Stimulated activated CD8-positive, alpha-beta memory T cell treated with anti-CD3 and anti-CD28 coated beads, Interleukin-4, amount 100 ng/mL, for 1 hour (primary cell): ENCODE measurements around the gene HPCAL1.

ENCODE experiments used
- DNase-seq, 2 donors: peaks; one replicate each; pipeline ENCODE4 v3.0.0-alpha.2; 2020; ENCODE audit warnings: low read depth in 2 of 2, low spot score in 1 of 2

The HPCAL1 gene

DNA sequence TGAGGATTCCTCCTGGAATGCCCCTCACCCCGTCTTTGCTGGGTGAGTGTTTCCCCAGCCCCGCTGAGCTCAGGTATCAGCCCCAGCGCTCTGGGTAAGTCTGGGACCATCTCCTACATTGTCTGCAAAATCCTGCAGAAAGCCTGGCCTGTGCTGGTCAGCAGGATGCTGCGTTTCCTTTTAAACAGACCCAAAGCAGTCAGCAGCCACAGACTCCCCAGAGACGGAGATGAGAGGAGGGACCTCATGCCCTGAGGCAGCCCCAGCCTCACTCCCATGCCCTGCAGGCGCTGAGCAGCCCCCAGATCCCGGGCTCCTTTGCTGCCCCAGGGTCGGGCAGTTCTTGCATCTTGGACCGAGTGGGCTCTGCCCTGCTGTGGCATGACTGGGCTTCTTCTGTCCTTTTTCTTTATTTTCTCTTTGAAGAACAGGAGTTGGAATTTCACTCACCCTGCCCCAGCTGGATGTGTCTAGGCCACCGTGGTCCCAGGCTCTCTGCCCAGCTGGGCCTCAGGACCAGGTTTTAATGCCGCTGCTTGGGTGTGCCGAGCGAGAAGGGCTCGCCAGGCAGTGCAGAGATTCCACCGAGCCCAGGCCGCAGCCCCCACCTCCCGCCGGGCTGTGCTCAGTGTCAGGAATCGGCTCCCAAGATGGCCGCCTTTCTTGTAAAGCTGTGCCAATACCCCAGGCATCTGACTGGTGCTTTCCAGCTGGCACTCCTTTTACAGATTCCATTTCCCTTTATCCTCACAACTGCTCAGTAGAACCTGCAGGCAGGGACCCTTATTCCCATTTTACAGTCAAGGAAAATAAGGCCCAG, 101.8 kb downstream of the HPCAL1 start:
- no peak for DNase-seq

DNA sequence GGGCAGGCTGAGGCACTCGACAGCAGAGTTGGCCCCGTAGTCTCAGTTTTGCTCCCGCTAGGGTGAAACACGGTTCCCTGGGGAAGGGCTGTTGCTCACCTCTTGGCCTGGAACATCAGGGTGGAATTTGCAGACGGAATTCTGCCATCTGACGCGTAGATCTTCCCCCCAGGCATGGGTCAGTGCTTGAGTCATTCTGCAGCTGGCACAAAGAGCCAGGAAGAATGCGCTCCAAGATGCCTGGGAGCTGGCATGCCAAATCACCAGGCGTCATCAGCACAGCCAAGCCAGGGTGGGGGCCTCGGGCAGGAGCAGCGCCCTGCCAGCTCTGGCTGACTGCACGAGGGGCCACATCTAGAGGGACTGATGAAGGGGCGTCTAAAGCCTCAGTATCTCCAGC, 102.7 kb downstream of the HPCAL1 start:
- DNase-seq, result no peak

- DNase-seq, result no peak
Observed at GRCh38 chr2:10406016-10406415, 103.3 kb downstream of the HPCAL1 start.

DNA sequence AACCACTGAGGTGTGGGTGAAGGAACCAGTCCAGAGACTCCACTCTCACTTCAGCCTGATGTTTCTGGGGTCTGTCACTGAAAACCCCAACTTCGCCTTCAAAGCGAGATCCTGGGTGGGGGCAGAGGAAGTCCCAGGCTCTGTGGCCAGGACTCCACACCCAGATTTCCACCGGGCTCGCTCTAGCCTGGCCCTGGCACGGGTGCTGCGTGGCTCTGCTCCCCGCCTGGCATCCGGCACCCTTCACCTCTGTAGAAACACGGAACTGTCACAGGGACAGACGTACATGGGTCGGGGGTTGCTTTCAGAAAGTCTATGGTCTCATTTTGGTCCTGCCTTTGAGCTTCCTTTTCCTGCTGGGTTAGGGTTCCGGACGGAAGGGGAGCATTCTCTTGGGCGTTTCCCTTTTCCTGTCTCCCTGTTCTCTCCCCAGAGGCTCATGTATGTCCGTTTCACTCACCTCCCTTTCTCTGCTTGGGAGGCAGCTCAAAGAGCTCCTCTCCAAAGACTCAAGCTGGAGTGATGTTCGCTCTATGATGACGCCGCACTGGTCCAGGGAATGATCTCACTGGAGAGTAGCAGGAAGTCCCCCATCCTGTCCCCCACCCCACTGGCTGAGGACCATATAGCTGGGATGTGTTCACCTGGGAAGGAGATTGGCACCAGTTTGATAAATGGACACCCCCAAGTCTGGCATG, 103.9 kb downstream of the HPCAL1 start:
- DNase-seq, result no peak

- DNase-seq, result no peak
Observed at GRCh38 chr2:10407432-10407831, 104.7 kb downstream of the HPCAL1 start.

DNA sequence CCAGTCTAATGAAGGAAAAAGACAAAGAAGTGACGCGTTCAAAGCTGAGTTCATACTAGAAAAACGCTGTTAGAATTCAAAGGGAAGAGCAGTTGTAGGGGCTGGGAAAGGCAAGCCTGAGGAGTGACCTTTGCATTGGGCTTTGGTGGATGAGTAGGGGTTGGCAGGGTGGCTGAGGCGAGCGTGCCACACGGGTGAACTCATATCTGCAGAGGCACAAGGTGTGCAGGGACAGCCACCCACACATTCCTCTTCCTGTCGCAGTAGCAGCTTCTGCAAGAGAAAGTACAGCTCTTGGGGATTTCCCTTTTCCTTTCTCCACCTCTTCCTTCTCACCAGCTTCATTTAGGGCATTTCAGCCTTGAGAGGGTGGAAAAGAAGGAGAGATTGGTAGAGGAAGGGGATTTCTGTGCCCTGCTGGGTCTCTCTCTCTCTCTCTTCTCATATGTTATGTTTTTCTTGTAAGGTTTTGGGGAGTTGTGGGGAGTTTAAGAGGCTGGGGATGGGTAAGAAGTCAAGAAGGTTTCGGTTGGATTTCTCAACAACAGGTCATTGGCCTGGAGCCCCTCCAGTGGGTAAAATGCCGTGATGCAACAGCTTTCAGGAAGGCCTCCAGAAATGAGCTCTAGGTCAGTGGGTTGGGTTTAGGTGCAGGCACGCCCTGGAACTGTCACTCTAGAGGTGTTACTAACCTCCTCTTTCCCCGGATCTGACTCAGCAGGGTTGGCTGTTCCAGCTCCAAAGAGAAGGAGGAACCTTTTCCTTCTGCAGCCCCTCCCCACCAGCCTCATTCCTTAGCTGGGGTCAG, 105.3 kb downstream of the HPCAL1 start:
- peak; percentile 14 to 18 for DNase-seq

DNA sequence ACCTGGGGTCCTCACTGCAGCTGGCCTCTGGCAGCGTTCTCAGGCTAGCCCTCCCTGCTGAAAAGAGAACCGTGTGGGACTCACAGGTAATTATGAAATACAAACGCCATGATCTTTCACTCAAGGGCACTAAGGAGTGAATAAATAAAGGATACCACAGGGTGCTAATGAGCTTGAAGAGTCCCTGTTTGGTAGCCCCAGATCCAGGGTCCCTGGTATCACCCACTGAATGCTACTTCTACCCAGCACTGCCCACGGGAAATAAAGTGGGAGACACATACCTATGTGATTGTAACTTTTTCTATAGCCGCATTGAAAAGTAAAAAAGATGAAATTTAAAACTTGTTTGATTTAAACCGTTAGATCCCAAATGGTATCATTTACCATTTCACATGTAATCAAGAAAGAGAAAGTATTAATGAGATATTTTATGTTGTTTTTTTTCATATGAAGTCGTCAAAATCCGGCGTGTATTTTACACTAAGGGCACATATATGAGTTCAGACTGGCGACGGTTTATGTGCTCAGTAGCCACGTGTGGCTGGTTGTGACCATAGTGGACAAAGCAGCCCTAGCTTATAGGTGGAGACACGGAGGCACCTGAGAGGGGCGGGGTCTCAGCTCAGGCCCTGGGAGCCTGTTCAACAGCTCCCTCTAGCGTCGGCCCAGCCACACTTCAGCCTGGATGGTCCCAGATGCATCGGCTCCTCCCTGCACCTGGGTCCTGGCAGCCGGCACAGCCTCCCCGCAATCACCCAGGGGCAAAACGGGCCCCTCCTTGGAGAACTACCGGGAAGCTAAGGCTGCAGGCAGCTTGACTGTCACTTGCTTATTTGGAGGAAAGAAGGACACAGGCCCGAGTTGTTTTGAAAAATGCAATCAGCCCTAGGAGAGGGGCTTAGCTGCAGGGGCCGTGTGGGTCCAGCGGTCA, 106.2 kb downstream of the HPCAL1 start:
- DNase-seq, result peak; percentile 51 to 68

GRCh38 chr2:10410001-10410822, 107.5 kb downstream of the HPCAL1 start:
- DNase-seq, result no peak

GRCh38 chr2:10410823-10411437, 108.2 kb downstream of the HPCAL1 start:
- DNase-seq, result no peak

DNA sequence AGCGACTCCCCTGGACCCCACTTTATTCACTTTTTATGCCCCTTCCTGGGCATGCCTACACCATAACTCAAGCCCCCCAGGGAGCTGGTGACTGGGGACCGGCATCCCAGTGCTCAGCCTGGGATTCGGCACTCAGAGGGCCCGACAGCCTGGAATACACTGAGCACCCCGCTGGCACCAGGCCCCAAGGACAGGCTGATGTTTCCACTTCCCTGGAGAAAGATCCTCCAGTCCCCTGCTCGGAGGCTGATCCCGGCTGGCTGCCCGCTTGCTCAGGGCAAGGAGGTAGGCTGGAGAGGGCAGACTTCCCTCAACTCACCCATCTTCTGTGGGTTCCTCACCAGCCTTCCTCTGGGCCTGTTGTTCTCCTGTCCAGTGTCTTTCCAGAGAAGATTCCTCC, 108.9 kb downstream of the HPCAL1 start:
- DNase-seq, result no peak

DNA sequence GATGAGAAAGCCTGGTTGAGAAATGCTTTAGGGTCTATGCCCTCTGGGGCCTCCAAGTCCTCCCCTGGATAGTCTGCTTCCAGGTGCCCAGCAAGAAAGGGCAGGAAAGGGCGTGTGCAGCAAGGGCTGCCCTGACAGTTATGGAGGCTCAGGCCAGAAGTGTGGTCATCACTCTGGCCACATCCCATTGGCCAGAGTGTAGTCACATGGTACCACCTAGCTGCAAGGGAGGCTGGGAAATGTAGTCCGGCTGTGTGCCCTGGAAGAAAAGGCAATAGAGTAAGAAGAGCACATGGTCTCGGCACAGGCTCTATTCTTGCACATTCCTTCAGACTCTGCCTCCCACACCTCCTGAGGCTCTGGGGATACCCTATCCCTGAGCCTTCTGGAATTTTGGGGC, 109.7 kb downstream of the HPCAL1 start:
- no peak for DNase-seq

DNA sequence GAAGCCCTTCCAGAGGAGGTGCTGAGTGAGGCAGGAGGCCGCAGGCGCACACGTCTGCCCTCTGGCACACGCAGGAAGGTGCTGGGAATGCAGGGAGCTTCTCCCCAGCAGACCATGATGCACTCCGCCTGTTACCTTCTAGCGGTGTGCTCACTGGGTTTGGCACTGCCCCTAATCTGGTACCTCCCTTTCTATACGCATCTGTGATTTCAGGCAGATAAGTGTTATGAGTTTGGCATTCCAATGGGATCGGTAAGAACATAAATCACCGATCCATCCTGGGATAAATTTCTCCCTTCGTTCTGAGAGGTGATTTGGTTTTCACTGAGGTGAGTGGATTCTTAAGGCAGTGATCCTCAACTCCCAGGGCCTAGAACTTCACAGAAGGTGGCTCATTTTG, 110.8 kb downstream of the HPCAL1 start:
- no peak for DNase-seq

DNA sequence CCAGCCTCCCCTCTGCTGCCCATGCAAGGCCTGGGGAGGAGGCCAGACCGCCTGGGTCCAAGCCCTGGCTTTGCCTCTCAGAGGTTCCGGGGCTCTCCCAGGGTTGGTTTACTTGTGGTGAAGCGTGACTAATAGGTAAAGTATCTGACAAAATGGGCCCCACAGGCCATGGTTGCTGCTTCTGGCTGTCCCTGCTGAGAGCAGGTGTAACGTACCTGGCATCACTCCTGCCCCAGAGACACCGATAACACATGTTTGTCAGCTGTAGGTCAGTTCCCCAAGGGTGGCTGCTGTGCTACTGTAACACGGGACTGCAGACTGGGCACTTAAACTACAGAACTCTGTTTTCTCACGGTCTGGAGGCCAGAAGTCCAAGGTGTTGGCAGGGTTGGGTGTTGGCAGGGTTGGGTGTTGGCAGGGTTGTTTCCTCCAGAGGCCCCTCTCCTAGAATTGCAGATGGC, 111.3 kb downstream of the HPCAL1 start:
- no peak for DNase-seq

- DNase-seq, result no peak
Observed at GRCh38 chr2:10414591-10414990, 111.9 kb downstream of the HPCAL1 start.

- DNase-seq, result no peak
Observed at GRCh38 chr2:10415048-10415447, 112.3 kb downstream of the HPCAL1 start.

DNA sequence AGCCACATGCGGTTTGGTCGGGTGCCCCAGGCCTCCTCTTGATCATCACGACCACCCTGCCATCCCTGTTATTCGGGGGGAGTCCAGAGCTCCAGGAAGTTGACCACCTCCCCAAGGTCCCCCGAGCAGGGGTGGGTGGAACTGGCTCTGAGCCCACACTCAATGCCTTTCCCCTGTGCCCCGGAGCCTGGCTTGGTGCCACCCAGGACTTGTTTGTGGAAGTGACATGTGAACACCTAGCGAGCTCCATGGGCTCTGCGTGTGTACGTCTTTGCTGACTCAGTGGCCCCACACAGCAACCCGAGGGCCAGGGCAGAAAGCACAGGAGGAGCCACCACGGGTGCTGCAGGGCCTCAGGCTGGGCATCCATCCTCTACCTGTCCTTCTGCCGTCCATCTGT, 112.9 kb downstream of the HPCAL1 start:
- no peak for DNase-seq

DNA sequence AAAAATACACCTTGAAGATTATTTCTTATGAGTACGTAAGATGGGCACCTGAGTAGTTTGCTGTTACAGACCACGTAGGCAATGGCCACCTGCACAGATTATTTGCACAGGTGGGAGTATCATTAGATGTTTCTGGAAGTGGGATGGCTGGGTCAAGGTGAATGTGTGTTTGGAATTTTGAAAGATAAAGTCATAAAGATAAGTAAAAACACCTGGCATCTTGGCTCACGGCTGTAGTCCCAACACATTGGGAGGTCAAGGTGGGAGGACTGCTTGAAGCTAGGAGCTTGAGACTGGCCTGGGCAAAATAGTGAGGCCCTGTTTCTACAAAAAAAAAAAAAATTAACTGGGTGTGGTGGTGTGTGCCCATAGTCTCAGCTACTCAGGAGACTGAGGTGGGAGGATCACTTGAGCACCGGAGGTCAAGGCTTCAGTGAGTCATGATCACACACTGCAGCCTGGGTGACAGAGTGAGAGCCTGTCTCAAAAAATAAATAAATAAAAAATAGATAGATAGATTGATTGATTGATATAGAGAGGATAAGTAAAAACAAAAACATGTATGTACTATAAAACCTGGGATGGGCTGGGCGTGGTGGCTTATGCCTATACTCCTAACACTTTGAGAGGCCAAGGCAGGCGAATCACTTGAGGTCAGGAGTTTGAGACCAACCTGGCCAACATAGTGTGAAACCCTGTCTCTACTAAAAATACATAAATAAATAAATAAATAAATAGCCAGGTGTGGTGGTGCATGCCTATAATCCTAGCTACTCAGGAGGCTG, 115.0 kb downstream of the HPCAL1 start:
- no peak for DNase-seq

DNA sequence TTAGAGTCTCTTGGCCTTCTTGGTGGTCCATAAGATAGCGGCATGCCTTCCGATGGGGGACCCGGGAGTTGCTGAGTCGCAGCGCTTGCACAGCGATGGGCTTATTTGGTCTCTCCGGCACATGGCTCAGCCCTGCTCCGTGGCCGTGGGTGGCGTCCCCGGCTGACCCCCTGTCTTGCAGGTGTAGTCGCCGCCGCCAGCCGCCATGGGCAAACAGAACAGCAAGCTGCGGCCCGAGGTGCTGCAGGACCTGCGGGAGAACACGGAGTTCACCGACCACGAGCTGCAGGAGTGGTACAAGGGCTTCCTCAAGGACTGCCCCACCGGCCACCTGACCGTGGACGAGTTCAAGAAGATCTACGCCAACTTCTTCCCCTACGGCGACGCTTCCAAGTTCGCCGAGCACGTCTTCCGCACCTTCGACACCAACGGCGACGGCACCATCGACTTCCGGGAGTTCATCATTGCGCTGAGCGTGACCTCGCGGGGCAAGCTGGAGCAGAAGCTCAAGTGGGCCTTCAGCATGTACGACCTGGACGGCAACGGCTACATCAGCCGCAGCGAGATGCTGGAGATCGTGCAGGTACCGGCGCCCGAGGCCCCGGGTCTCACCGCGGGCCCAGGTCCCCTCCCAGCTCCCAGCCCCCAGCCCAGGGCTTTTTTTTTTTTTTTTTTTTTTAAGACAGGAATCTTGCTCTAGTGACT, 117.0 kb downstream of the HPCAL1 start:
- no peak for DNase-seq
